Subcutaneous abdominal adipose tissue (tissue), 5 donors: ENCODE results near the gene CD8A.

ENCODE experiments used
- H3K27ac ChIP-seq: one replicate; pipeline ENCODE4 v1.7.0; 2013; ENCODE audit warnings: low read depth, mild to moderate bottlenecking, inconsistent platforms, low read length, moderate library complexity
- H3K27me3 ChIP-seq, 5 donors: one replicate each; pipeline ENCODE4 v1.7.0; 2013; ENCODE audit warnings: low read length in 5 of 5, inconsistent platforms in 1 of 5; ENCODE audit not compliant: control insufficient read depth in 5 of 5, insufficient read depth in 4 of 5
- H3K36me3 ChIP-seq, 5 donors: one replicate each; pipeline ENCODE4 v1.7.0; 2013; ENCODE audit warnings: low read length in 5 of 5; ENCODE audit not compliant: control insufficient read depth in 5 of 5, insufficient read depth in 5 of 5
- H3K4me1 ChIP-seq, 5 donors: one replicate each; pipeline ENCODE4 v1.7.0; 2013; ENCODE audit warnings: low read length in 5 of 5, mild to moderate bottlenecking in 3 of 5, moderate library complexity in 1 of 5; ENCODE audit not compliant: control insufficient read depth in 5 of 5, insufficient read depth in 5 of 5
- H3K4me3 ChIP-seq, 5 donors: one replicate each; pipeline ENCODE4 v1.7.0; 2013; ENCODE audit warnings: low read length in 5 of 5, low read depth in 1 of 5
- H3K9ac ChIP-seq, 5 donors: one replicate each; pipeline ENCODE4 v1.7.0; 2013; ENCODE audit warnings: low read length in 5 of 5, mild to moderate bottlenecking in 4 of 5, moderate library complexity in 3 of 5
- H3K9me3 ChIP-seq, 5 donors: one replicate each; pipeline ENCODE4 v1.7.0; 2013; ENCODE audit warnings: low read length in 5 of 5; ENCODE audit not compliant: control insufficient read depth in 5 of 5
- donor health status: healthy.
- donor health status: healthy.
- donor health status: healthy.
- donor health status: healthy.
- donor health status: healthy.

The CD8A gene

GRCh38 chr2:86790134-86790675, 508 bp downstream of the CD8A start:
- Histone ChIP-seq H3K9me3 (peaks cover 0 to 2% (median 0%) of the 10 kb centered on the region in 5 donors), H3K36me3 (no peaks in the 10 kb centered on the region), H3K27ac (no peak overlapping the region), H3K4me1 (peaks cover 6 to 35% (median 32%) of the 10 kb centered on the region in 5 donors), H3K9ac (peak overlapping the region in 1 of 5 donors; percentile 23), H3K4me3 (peak overlapping the region in 4 of 5 donors; percentile 30 to 34 (median 32)), H3K27me3 (peaks cover 28 to 58% (median 49%) of the 10 kb centered on the region in 5 donors)

DNA sequence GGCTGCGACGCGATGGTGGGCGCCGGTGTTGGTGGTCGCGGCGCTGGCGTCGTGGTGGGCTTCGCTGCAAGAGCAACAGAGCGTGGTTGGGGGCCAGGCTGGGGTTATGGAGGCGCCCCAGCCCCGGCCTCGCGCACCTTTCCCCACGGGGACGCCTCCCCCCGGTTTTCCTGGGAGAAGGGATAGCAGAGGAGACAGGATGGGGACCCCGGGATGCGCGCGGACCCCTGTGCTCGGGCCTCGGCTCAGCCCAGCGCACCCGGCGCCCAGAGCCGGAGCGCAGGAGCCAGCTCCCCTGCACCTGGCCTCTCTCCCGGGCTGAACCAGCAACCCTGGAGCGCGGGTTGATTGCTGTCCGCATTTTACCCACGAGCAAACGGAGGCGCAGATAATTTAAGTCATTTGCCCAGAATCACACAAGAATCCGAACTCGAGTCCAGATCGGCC, 1.0 kb downstream of the CD8A start:
- peaks cover 26 to 58% (median 47%) of the 10 kb centered on the region in 5 donors for H3K27me3 ChIP-seq
- H3K27ac ChIP-seq, result no peak overlapping the region
- H3K4me1 ChIP-seq, result peaks cover 6 to 35% (median 32%) of the 10 kb centered on the region in 5 donors
- peak overlapping the region in 2 of 5 donors; percentile 30 to 32 for H3K4me3 ChIP-seq
- H3K36me3 ChIP-seq, result no peaks in the 10 kb centered on the region
- H3K9ac ChIP-seq, result no peak overlapping the region
- no peaks in the 10 kb centered on the region for H3K9me3 ChIP-seq

- Histone ChIP-seq H3K27ac (no peak overlapping the region), H3K9me3 (no peaks in the 10 kb centered on the region), H3K27me3 (peaks cover 24 to 55% (median 45%) of the 10 kb centered on the region in 5 donors), H3K9ac (no peak overlapping the region), H3K36me3 (no peaks in the 10 kb centered on the region), H3K4me1 (peaks cover 6 to 35% (median 32%) of the 10 kb centered on the region in 5 donors), H3K4me3 (peak overlapping the region in 2 of 5 donors; percentile 43)
Observed at GRCh38 chr2:86788881-86789686, 1.6 kb downstream of the CD8A start.

DNA sequence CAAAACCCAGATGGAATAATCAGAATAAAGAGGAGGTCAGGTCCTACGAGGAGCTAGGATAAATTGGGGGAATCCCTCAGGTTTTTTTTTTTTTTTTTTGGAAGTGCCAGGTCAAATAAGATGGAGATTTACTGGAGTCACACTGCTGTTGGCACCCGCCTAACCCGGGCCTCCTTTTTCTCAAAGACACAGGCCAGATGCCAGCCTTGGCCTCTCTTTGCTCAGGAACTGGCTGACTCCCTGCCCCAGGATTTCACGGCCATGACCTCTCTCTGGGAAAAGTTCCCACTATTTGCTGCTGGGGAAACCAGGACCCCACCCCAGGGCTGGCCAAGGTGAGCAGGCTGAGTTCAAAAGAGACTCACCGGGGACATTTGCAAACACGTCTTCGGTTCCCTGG, 2.5 kb downstream of the CD8A start:
- Histone ChIP-seq H3K4me3 (no peak overlapping the region), H3K9me3 (no peaks in the 10 kb centered on the region), H3K9ac (no peak overlapping the region), H3K36me3 (no peaks in the 10 kb centered on the region), H3K4me1 (peaks cover 6 to 40% (median 32%) of the 10 kb centered on the region in 5 donors), H3K27ac (no peak overlapping the region), H3K27me3 (peaks cover 24 to 47% (median 38%) of the 10 kb centered on the region in 5 donors)

GRCh38 chr2:86787736-86788135, 3.0 kb downstream of the CD8A start:
- no peak overlapping the region for H3K4me3 ChIP-seq
- H3K9ac ChIP-seq, result no peak overlapping the region
- H3K9me3 ChIP-seq, result no peaks in the 10 kb centered on the region
- no peaks in the 10 kb centered on the region for H3K36me3 ChIP-seq
- no peak overlapping the region for H3K27ac ChIP-seq
- peaks cover 19 to 43% (median 35%) of the 10 kb centered on the region in 5 donors for H3K27me3 ChIP-seq
- H3K4me1 ChIP-seq, result peaks cover 6 to 40% (median 32%) of the 10 kb centered on the region in 5 donors

GRCh38 chr2:86786001-86786536, 4.6 kb downstream of the CD8A start:
- Histone ChIP-seq H3K9ac (no peak overlapping the region), H3K4me1 (peaks cover 0 to 41% (median 26%) of the 10 kb centered on the region in 5 donors), H3K9me3 (no peaks in the 10 kb centered on the region), H3K36me3 (no peaks in the 10 kb centered on the region), H3K4me3 (no peak overlapping the region), H3K27me3 (peaks cover 13 to 28% (median 23%) of the 10 kb centered on the region in 5 donors), H3K27ac (no peak overlapping the region)

GRCh38 chr2:86785456-86785855, 5.3 kb downstream of the CD8A start:
- H3K27me3 ChIP-seq, result peaks cover 8 to 23% (median 18%) of the 10 kb centered on the region in 5 donors
- H3K4me3 ChIP-seq, result no peak overlapping the region
- no peak overlapping the region for H3K9ac ChIP-seq
- H3K9me3 ChIP-seq, result no peaks in the 10 kb centered on the region
- H3K27ac ChIP-seq, result no peak overlapping the region
- peaks cover 0 to 36% (median 22%) of the 10 kb centered on the region in 5 donors for H3K4me1 ChIP-seq
- H3K36me3 ChIP-seq, result no peaks in the 10 kb centered on the region

DNA sequence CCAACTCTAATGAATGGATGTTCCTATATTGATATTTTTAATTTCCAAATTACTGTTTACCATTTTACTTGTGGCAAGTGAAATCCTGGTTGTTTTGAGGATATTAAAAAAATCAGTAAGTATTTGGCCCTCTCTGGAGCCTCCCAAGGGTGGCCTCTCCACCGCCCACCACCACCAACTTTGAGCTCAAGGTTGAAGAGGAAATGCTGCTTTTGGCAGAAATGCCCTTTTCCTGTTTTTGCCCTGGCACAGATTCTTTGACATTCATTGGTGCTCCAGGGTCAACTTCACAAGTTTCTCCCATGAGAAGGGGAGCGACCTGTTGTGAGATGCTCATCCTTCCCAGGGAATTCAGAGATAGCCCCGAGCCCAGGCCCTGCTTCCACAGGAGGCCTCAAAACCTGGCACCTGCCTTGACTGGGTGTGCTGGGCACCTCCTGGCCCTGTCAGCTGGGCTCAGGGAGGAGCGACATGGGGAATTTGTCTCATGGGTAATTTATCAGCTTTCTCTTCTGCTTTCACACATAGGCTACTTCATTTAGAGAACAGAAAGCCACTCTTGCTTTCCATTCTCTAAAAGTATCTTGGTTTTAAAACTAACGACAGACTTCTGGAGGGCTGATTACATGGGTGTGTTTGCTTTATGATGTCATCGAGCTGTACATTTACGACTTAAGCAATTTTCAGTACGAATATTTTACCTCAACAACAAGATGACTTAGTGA, 6.9 kb downstream of the CD8A start:
- no peaks in the 10 kb centered on the region for H3K36me3 ChIP-seq
- H3K9me3 ChIP-seq, result no peaks in the 10 kb centered on the region
- H3K27ac ChIP-seq, result no peak overlapping the region
- H3K9ac ChIP-seq, result no peak overlapping the region
- peaks cover 0 to 19% (median 6%) of the 10 kb centered on the region in 5 donors for H3K4me1 ChIP-seq
- peaks cover 0 to 8% (median 2%) of the 10 kb centered on the region in 5 donors for H3K27me3 ChIP-seq
- no peak overlapping the region for H3K4me3 ChIP-seq

GRCh38 chr2:86782748-86783147, 8.0 kb downstream of the CD8A start:
- no peaks in the 10 kb centered on the region for H3K9me3 ChIP-seq
- no peak overlapping the region for H3K9ac ChIP-seq
- no peak overlapping the region for H3K27ac ChIP-seq
- H3K4me1 ChIP-seq, result peaks cover 0 to 15% (median 6%) of the 10 kb centered on the region in 5 donors
- H3K4me3 ChIP-seq, result no peak overlapping the region
- H3K36me3 ChIP-seq, result no peaks in the 10 kb centered on the region
- peaks cover 0 to 3% (median 2%) of the 10 kb centered on the region in 5 donors for H3K27me3 ChIP-seq
